ENCODE results near the gene PKP1. TPM values are rescaled to one million over a fixed set of nuclear protein-coding genes. Genes with fewer than 3 reads are reported as not detected.
"Not testable (repeated sequence)": the region's sequence is repeated elsewhere in the genome, so short reads cannot be mapped to it uniquely, and the experiment has no call there.

The PKP1 gene
- total RNA-seq, 3 donors from 2014 or later = 0.96 to 22.5 (median 12.1) TPM

DNA sequence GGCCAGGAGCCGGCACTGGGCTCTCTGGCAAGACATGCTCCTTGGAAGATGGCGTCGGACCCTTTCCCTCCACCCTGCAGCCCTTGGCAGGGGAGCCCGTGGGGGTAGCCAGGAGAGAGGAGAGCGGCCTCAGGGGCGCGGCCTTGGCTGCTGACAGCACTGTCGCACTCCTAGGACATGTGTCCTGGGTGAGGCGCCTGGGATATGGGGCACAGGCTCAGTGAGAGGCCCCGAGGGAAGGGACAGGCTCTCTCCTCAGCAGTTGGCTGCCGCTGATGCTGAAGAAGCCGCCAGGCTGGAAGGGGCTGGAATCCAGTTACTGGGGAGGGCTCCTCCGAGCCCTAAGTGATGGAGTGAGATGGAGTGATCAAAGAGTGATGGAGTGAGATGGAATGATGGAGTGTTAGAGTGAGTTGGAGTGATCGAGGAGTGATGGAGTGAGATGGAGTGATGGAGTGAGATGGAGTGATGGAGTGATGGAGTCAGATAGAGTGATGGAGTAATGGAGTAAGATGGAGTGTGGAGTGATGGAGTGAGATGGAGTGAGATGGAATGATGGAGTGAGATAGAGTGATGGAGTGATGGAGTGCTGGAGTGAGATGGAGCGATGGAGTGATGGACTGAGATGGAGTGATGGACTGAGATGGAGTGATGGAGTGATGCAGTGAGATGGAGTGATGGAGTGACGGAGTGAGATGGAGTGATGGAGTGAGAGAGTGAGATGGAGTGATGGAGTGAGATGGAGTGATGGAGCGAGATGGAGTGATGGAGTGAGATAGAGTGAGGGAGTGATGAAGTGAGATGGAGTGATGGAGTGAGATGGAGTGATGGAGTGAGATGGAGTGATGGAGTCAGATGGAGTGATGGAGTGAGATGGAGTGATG, 27.6 kb upstream of the PKP1 start:
- intact Hi-C loops (cut with DNase I; ENCODE audit: low total_unique reads) = no loop called here
- H3K4me1 ChIP-seq = peaks cover 0 to 6% of the 10 kb centered on the region in 2 donors
- H3K36me3 ChIP-seq = no peaks in the 10 kb centered on the region
- H3K27me3 ChIP-seq = no peaks in the 10 kb centered on the region
- no peak overlapping the region for H3K27ac ChIP-seq
- DNase-seq (ENCODE audit: low spot score in 2 of 2) = peak in 1 of 2 donors; percentile 16
- no peak overlapping the region for H3K4me3 ChIP-seq
- TF ChIP-seq, protein P1, sequence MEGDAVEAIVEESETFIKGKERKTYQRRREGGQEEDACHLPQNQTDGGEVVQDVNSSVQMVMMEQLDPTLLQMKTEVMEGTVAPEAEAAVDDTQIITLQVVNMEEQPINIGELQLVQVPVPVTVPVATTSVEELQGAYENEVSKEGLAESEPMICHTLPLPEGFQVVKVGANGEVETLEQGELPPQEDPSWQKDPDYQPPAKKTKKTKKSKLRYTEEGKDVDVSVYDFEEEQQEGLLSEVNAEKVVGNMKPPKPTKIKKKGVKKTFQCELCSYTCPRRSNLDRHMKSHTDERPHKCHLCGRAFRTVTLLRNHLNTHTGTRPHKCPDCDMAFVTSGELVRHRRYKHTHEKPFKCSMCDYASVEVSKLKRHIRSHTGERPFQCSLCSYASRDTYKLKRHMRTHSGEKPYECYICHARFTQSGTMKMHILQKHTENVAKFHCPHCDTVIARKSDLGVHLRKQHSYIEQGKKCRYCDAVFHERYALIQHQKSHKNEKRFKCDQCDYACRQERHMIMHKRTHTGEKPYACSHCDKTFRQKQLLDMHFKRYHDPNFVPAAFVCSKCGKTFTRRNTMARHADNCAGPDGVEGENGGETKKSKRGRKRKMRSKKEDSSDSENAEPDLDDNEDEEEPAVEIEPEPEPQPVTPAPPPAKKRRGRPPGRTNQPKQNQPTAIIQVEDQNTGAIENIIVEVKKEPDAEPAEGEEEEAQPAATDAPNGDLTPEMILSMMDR (IDR thresholded peaks at IDR 0.05) = no peak
- TF ChIP-seq POLR2A (IDR thresholded peaks at IDR 0.05) (no peak), POLR2AphosphoS5 (IDR thresholded peaks at IDR 0.05) (no peak)
- no peaks in the 10 kb centered on the region for H3K9me3 ChIP-seq

DNA sequence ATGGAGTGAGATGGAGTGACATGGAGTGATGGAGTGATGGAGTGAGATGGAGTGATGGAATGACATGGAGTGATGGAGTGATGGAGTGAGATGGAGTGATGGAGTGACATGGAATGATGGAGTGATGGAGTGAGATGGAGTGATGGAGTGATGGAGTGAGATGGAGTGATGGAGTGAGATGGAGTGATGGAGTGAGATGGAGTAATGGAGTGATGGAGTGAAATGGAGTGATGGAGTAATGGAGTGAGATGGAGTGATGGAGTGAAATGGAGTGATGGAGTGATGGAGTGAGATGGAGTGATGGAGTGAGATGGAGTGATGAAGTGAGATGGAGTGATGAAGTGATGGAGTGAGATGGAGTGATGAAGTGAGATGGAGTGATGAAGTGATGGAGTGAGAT, 25.2 kb upstream of the PKP1 start:
- not testable (repeated sequence) for H3K4me1 ChIP-seq, H3K27me3 ChIP-seq

DNA sequence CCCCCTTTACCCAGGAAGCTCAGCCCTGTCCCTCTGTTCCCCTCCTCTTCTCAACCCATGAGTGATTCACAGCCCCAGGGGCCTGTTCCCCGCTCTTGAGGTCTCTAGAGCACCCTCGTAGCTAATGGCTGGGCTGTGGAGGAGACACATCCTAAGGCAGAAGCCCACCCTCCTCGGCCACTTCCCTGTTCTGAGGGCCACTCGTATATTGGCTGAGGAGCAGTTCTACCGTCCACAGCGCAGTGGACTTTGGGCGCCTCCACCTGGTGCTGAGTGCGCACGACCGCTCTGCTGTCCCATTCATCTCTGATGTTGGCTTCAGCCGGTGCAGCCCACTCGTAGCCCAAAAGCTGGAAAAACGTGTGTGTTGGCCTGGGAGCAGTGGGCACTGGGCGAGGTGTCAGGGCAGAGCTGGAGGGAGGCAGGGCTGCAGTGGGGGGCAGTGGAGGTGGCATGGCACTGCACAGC, 24.5 kb upstream of the PKP1 start:
- Histone ChIP-seq H3K9me3 (no peaks in the 10 kb centered on the region), H3K4me1 (peaks cover 0 to 6% of the 10 kb centered on the region in 2 donors), H3K27ac (no peak overlapping the region), H3K27me3 (no peaks in the 10 kb centered on the region), H3K36me3 (no peaks in the 10 kb centered on the region), H3K4me3 (no peak overlapping the region)
- no peak for TF ChIP-seq POLR2A (IDR thresholded peaks at IDR 0.05)
- peak in 1 of 2 donors; percentile 16 for DNase-seq (ENCODE audit: low spot score in 2 of 2)
- intact Hi-C loops (cut with DNase I; ENCODE audit: low total_unique reads) = no loop called here

More for the DNA sequence above, 25.2 kb upstream of the PKP1 start:
- H3K36me3 ChIP-seq; H3K4me3 ChIP-seq; intact Hi-C loops (cut with DNase I; ENCODE audit: low total_unique reads); H3K9me3 ChIP-seq; H3K27ac ChIP-seq; DNase-seq (ENCODE audit: low spot score in 2 of 2): not testable (repeated sequence)

DNA sequence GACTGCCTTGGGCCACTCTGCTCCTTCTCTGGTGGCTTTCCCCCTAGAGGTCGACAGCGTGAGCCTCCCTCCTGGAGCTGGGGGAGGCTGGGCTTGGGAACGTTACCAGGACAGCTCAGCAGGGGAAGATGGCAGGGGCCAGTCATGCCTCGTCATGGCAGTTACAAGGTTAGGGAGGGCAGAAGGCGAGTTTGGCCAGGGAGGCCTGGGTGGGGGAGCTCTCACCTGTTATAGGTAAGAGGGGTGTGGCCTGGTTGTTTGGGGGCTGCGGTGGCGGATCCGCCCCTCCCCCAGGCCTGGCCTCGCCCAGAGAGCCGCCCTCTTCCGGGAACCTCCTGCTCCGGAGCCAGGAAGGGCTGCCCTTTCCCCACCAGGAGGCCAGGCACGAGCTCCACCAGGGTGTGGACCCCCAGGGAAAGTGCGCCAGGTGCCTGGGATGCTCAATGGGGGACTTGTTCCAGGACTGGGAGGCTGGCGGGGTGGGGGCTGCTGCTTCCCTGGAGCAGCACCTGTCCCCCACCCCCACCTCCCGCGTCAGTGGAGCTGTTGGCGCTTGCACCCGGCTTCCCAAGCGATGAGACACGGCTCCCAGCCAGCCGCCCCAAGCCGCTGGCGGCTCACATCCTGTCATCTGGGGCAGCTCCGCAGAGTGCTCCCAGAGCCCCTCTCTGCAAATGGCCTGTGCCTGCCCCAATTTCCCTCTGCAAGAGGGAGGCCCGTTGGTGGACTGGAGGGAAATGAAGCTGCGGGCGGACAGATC, 23.6 kb upstream of the PKP1 start:
- peak in 1 of 2 donors; percentile 60 for DNase-seq (ENCODE audit: low spot score in 2 of 2)
- TF ChIP-seq, protein P1 (IDR thresholded peaks at IDR 0.05) = peak in 1 of 3 donors; percentile 29
- TF ChIP-seq POLR2AphosphoS5 (IDR thresholded peaks at IDR 0.05) = no peak
- no peak for TF ChIP-seq POLR2A (IDR thresholded peaks at IDR 0.05)
- peaks cover 0 to 6% of the 10 kb centered on the region in 2 donors for H3K4me1 ChIP-seq
- H3K36me3 ChIP-seq = no peaks in the 10 kb centered on the region
- intact Hi-C loops (cut with DNase I; ENCODE audit: low total_unique reads) = no loop called here
- H3K27ac ChIP-seq = peak overlapping the region in 1 of 2 donors; percentile 40
- H3K9me3 ChIP-seq = no peaks in the 10 kb centered on the region
- no peaks in the 10 kb centered on the region for H3K27me3 ChIP-seq
- H3K4me3 ChIP-seq = peak overlapping the region in 2 of 3 donors; percentile 31 to 39

DNA sequence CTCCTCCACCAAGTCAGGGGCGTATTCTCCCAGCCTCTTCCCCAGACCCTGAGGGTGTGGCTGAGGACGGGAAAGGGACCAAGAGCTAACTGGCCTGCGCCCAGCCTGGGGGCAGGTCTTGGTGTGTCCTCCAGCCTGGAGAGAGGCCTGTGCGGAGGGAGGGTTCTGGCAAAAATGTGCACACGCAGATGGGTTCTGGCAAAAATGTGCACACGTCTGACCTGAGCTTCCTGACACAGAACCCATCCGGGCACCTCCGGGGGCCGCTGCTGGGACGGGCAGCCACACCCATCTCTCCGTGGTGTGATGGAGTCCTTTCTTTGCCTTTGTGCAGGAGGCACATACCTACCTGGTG, 23.1 kb upstream of the PKP1 start:
- TF ChIP-seq POLR2AphosphoS5 (IDR thresholded peaks at IDR 0.05) = no peak
- no peak for TF ChIP-seq POLR2A (IDR thresholded peaks at IDR 0.05)
- TF ChIP-seq, protein P1 (IDR thresholded peaks at IDR 0.05) = no peak
- no peaks in the 10 kb centered on the region for H3K27me3 ChIP-seq
- intact Hi-C loops (cut with DNase I; ENCODE audit: low total_unique reads) = no loop called here
- peaks cover 0 to 6% of the 10 kb centered on the region in 2 donors for H3K4me1 ChIP-seq
- H3K27ac ChIP-seq = no peak overlapping the region
- H3K36me3 ChIP-seq = no peaks in the 10 kb centered on the region
- H3K4me3 ChIP-seq = peak overlapping the region in 1 of 3 donors; percentile 39
- no peaks in the 10 kb centered on the region for H3K9me3 ChIP-seq
- DNase-seq (ENCODE audit: low spot score in 2 of 2) = peak in 1 of 2 donors; percentile 20
